Measurements from ENCODE around the gene PCDH12. TPM values are rescaled to one million over a fixed set of nuclear protein-coding genes. Genes with fewer than 3 reads are reported as not detected.

Gene PCDH12
- total RNA-seq, 1 experiment from 2014 or later = 0.02 TPM

GRCh38 chr5:141945511-141946051 is 12.4 kb downstream of the PCDH12 start:
- POLR2A ChIA-PET = no interaction called here
- no peak overlapping the region for H3K4me2 ChIP-seq (ENCODE audit: low read length)
- H3K9me2 ChIP-seq (ENCODE audit: insufficient read depth) = no peaks in the 10 kb centered on the region
- no peaks in the 10 kb centered on the region for H4K20me1 ChIP-seq (ENCODE audit: insufficient read depth)
- DNase-seq (ENCODE audit: low read depth, low spot score) (no peak), ATAC-seq (no peak)
- no peaks in the 10 kb centered on the region for H3K36me3 ChIP-seq (ENCODE audit: control insufficient read depth in 1 of 2, insufficient read depth in 2 of 2, low read length in 2 of 2)
- intact Hi-C loops (cut with micrococcal nuclease) = no loop called here
- H3K79me2 ChIP-seq (ENCODE audit: insufficient read depth, low read length) = no peaks in the 10 kb centered on the region
- BruUV-seq (replicated peaks) = no TSS peak
- TF ChIP-seq ZFX (IDR thresholded peaks at IDR 0.05) (no peak), ZNF274 (IDR thresholded peaks at IDR 0.05; ENCODE audit: low read depth, low read length) (no peak), SRF (IDR thresholded peaks at IDR 0.05; ENCODE audit: low read depth) (no peak), RAD21 (IDR thresholded peaks at IDR 0.05; ENCODE audit: low read depth) (no peak), EZH2phosphoT487 (IDR thresholded peaks at IDR 0.05; ENCODE audit: borderline replicate concordance) (no peak), ELF1 (IDR thresholded peaks at IDR 0.05; ENCODE audit: borderline replicate concordance, low read depth) (no peak), CBX3 (IDR thresholded peaks at IDR 0.05; ENCODE audit: low read depth) (no peak), CEBPB (IDR thresholded peaks at IDR 0.05; ENCODE audit: low read depth) (no peak)
- TF ChIP-seq, protein P1, sequence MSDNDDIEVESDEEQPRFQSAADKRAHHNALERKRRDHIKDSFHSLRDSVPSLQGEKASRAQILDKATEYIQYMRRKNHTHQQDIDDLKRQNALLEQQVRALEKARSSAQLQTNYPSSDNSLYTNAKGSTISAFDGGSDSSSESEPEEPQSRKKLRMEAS (IDR thresholded peaks at IDR 0.05) = no peak
- TF ChIP-seq, protein P2, sequence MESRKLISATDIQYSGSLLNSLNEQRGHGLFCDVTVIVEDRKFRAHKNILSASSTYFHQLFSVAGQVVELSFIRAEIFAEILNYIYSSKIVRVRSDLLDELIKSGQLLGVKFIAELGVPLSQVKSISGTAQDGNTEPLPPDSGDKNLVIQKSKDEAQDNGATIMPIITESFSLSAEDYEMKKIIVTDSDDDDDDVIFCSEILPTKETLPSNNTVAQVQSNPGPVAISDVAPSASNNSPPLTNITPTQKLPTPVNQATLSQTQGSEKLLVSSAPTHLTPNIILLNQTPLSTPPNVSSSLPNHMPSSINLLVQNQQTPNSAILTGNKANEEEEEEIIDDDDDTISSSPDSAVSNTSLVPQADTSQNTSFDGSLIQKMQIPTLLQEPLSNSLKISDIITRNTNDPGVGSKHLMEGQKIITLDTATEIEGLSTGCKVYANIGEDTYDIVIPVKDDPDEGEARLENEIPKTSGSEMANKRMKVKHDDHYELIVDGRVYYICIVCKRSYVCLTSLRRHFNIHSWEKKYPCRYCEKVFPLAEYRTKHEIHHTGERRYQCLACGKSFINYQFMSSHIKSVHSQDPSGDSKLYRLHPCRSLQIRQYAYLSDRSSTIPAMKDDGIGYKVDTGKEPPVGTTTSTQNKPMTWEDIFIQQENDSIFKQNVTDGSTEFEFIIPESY (IDR thresholded peaks at IDR 0.05; ENCODE audit: extremely low read depth, insufficient replicate concordance, low read length) = no peak
- TF ChIP-seq, protein P3, sequence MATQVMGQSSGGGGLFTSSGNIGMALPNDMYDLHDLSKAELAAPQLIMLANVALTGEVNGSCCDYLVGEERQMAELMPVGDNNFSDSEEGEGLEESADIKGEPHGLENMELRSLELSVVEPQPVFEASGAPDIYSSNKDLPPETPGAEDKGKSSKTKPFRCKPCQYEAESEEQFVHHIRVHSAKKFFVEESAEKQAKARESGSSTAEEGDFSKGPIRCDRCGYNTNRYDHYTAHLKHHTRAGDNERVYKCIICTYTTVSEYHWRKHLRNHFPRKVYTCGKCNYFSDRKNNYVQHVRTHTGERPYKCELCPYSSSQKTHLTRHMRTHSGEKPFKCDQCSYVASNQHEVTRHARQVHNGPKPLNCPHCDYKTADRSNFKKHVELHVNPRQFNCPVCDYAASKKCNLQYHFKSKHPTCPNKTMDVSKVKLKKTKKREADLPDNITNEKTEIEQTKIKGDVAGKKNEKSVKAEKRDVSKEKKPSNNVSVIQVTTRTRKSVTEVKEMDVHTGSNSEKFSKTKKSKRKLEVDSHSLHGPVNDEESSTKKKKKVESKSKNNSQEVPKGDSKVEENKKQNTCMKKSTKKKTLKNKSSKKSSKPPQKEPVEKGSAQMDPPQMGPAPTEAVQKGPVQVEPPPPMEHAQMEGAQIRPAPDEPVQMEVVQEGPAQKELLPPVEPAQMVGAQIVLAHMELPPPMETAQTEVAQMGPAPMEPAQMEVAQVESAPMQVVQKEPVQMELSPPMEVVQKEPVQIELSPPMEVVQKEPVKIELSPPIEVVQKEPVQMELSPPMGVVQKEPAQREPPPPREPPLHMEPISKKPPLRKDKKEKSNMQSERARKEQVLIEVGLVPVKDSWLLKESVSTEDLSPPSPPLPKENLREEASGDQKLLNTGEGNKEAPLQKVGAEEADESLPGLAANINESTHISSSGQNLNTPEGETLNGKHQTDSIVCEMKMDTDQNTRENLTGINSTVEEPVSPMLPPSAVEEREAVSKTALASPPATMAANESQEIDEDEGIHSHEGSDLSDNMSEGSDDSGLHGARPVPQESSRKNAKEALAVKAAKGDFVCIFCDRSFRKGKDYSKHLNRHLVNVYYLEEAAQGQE (IDR thresholded peaks at IDR 0.05; ENCODE audit: low read depth) = no peak
- peaks cover 5 to 14% of the 10 kb centered on the region in 2 experiments; a peak in 3 of 4 replicates for H3K4me1 ChIP-seq (ENCODE audit: control insufficient read depth in 1 of 2, insufficient read depth in 2 of 2, low read length in 2 of 2)
- RAD21 ChIA-PET (ENCODE audit: low non-redundant PET in 1 of 2, low total read pairs in 2 of 2, uncharacterized antibody in 2 of 2, unreplicated experiment in 2 of 2) = no interaction called here
- no peak overlapping the region for H3K27ac ChIP-seq (ENCODE audit: low read depth, low read length)
- H3K4me3 ChIP-seq (replicated peaks in 1 of 2; ENCODE audit: low read depth in 1 of 2, low read length in 2 of 2) = no peak overlapping the region
- CTCF ChIA-PET = interaction anchor here (2.0 kb wide), 1 partner anchor 15 kb away, joined by 6 read pairs; no protein-coding TSS in a partner anchor
- no peak overlapping the region for H3K9ac ChIP-seq (ENCODE audit: low read length)
- no peak overlapping the region for H2AFZ ChIP-seq (ENCODE audit: low read depth, low read length, poor library complexity, severe bottlenecking)
- no peaks in the 10 kb centered on the region for H3K27me3 ChIP-seq (ENCODE audit: insufficient read depth, low read length)
- no peaks in the 10 kb centered on the region for H3K9me3 ChIP-seq (ENCODE audit: control insufficient read depth in 1 of 2, insufficient read depth in 1 of 2, low read depth in 1 of 2, low read length in 2 of 2)

Data from HCT116 (cell line).